Astrocyte (in vitro differentiated cells and primary cell): ENCODE results near the gene KDR. TPM values are rescaled to one million over a fixed set of nuclear protein-coding genes. Genes with fewer than 3 reads are reported as not detected.

Experiments
- DNase-seq: peaks from one replicate; pipeline ENCODE4 v3.0.0-alpha.2; 2010; ENCODE audit warnings: low read depth
- FAIRE-seq: peaks from 2 replicates; lab custom pipeline; 2011; peaks lifted over from hg19 to GRCh38; lab: Jason Lieb, UNC
- H2AFZ ChIP-seq: 2 replicates; pipeline ENCODE4 v1.6.0; 2012; ENCODE audit warnings: low read depth, low read length, inconsistent platforms
- H3K27ac ChIP-seq: 2 replicates; pipeline ENCODE4 v1.5.1; 2011; ENCODE audit warnings: low read depth, low read length, inconsistent platforms
- H3K27me3 ChIP-seq: 2 replicates; pipeline ENCODE4 v1.6.0; 2011; ENCODE audit warnings: low read length, inconsistent platforms; ENCODE audit not compliant: insufficient read depth
- H3K36me3 ChIP-seq: 2 replicates; pipeline ENCODE4 v1.5.1; 2011; ENCODE audit warnings: low read length, inconsistent platforms; ENCODE audit not compliant: insufficient read depth
- H3K4me1 ChIP-seq: 2 replicates; pipeline ENCODE4 v1.5.1; 2011; ENCODE audit warnings: low read length, inconsistent platforms; ENCODE audit not compliant: insufficient read depth
- H3K4me2 ChIP-seq: 2 replicates; pipeline ENCODE4 v1.6.0; 2012; ENCODE audit warnings: low read length, inconsistent platforms
- H3K4me3 ChIP-seq: 2 replicates; pipeline ENCODE4 v1.5.1; 2011; ENCODE audit warnings: low read depth, mild to moderate bottlenecking, low read length, inconsistent platforms; ENCODE audit not compliant: insufficient read depth
- H3K79me2 ChIP-seq: 2 replicates; pipeline ENCODE4 v1.6.0; 2012; ENCODE audit warnings: mild to moderate bottlenecking, low read length, inconsistent platforms; ENCODE audit not compliant: insufficient read depth
- H3K9ac ChIP-seq: 2 replicates; pipeline ENCODE4 v1.6.0; 2012; ENCODE audit warnings: mild to moderate bottlenecking, low read length, inconsistent platforms
- H3K9me3 ChIP-seq: 2 replicates; pipeline ENCODE4 v1.5.1; 2012; ENCODE audit warnings: low read depth, mild to moderate bottlenecking, low read length, inconsistent platforms; ENCODE audit not compliant: insufficient read depth
- H4K20me1 ChIP-seq: 2 replicates; pipeline ENCODE4 v1.6.0; 2012; ENCODE audit warnings: low read length, inconsistent platforms; ENCODE audit not compliant: insufficient read depth
- H3K27ac Mint-ChIP-seq: one replicate; pipeline ENCODE4 v1.8.0; 2021; ENCODE audit warnings: mild to moderate bottlenecking, mixed read lengths; ENCODE audit not compliant: unreplicated experiment
- H3K27me3 Mint-ChIP-seq: one replicate; pipeline ENCODE4 v1.8.0; 2021; ENCODE audit warnings: low read depth, mixed read lengths; ENCODE audit not compliant: unreplicated experiment
- H3K36me3 Mint-ChIP-seq: one replicate; pipeline ENCODE4 v1.8.0; 2021; ENCODE audit warnings: low read depth, mixed read lengths; ENCODE audit not compliant: unreplicated experiment
- H3K4me1 Mint-ChIP-seq: one replicate; pipeline ENCODE4 v1.8.0; 2021; ENCODE audit warnings: low read depth, mixed read lengths; ENCODE audit not compliant: unreplicated experiment
- H3K4me3 Mint-ChIP-seq: one replicate; pipeline ENCODE4 v1.8.0; 2021; ENCODE audit warnings: mild to moderate bottlenecking, moderate library complexity, mixed read lengths; ENCODE audit not compliant: unreplicated experiment
- H3K9me3 Mint-ChIP-seq: one replicate; pipeline ENCODE4 v1.8.0; 2021; ENCODE audit warnings: mild to moderate bottlenecking, mixed read lengths; ENCODE audit not compliant: unreplicated experiment
- EZH2 ChIP-seq: IDR thresholded peaks from 2 replicates; pipeline ENCODE4 v1.6.1; 2012; ENCODE audit warnings: mild to moderate bottlenecking, low read length, inconsistent platforms; ENCODE audit not compliant: insufficient read depth
- total RNA-seq: library from RNA; stranded (reverse); gene quantifications from 2 replicates; pipeline ENCODE4 v1.2.1, GENCODE V29; 2021
- TF ChIP-seq, protein P1 (sequence below): IDR thresholded peaks from 2 replicates; pipeline ENCODE4 v1.5.1; 2011; ENCODE audit warnings: low read depth, mild to moderate bottlenecking, inconsistent platforms, low read length, moderate library complexity; ENCODE audit not compliant: insufficient read depth

KDR gene
- total RNA-seq, 1 donor from 2014 or later, result 2.5 TPM

DNA sequence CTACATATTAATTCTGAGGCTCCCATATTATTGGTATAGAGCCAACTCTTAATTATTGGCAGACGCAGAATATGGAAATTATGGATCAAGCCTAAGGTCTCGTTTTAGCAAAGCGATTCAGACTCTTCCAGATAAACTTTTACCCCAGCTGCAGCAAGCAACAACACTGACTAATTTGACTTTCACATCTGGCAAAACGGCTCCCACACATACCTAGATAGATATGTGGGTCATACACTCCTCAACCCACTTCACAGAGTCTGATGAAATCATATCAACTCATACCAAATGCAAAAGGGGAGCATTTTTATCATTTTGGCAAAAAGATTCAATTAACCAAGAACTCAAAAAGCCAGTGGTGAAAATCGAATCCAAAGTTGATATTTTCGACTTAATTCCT is 36.3 kb upstream of the KDR start:
- H3K27me3 ChIP-seq, result no peaks in the 10 kb centered on the region
- DNase-seq, result no peak
- no peak overlapping the region for H3K4me3 ChIP-seq
- H3K36me3 ChIP-seq, result no peaks in the 10 kb centered on the region
- Mint-ChIP-seq H3K27ac (no peak overlapping the region), H3K27me3 (no peaks in the 10 kb centered on the region), H3K4me1 (no peaks in the 10 kb centered on the region), H3K4me3 (no peak overlapping the region), H3K36me3 (no peaks in the 10 kb centered on the region), H3K9me3 (peaks cover 3% of the 10 kb centered on the region)
- H3K4me2 ChIP-seq, result no peak overlapping the region
- no peak overlapping the region for H3K9ac ChIP-seq
- H3K27ac ChIP-seq, result no peak overlapping the region
- no peak overlapping the region for H2AFZ ChIP-seq
- H4K20me1 ChIP-seq, result no peaks in the 10 kb centered on the region
- no peaks in the 10 kb centered on the region for H3K79me2 ChIP-seq
- no peak for FAIRE-seq
- no peaks in the 10 kb centered on the region for H3K9me3 ChIP-seq
- TF ChIP-seq EZH2, result no peak
- TF ChIP-seq, protein P1, sequence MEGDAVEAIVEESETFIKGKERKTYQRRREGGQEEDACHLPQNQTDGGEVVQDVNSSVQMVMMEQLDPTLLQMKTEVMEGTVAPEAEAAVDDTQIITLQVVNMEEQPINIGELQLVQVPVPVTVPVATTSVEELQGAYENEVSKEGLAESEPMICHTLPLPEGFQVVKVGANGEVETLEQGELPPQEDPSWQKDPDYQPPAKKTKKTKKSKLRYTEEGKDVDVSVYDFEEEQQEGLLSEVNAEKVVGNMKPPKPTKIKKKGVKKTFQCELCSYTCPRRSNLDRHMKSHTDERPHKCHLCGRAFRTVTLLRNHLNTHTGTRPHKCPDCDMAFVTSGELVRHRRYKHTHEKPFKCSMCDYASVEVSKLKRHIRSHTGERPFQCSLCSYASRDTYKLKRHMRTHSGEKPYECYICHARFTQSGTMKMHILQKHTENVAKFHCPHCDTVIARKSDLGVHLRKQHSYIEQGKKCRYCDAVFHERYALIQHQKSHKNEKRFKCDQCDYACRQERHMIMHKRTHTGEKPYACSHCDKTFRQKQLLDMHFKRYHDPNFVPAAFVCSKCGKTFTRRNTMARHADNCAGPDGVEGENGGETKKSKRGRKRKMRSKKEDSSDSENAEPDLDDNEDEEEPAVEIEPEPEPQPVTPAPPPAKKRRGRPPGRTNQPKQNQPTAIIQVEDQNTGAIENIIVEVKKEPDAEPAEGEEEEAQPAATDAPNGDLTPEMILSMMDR, result no peak
- H3K4me1 ChIP-seq, result no peaks in the 10 kb centered on the region

DNA sequence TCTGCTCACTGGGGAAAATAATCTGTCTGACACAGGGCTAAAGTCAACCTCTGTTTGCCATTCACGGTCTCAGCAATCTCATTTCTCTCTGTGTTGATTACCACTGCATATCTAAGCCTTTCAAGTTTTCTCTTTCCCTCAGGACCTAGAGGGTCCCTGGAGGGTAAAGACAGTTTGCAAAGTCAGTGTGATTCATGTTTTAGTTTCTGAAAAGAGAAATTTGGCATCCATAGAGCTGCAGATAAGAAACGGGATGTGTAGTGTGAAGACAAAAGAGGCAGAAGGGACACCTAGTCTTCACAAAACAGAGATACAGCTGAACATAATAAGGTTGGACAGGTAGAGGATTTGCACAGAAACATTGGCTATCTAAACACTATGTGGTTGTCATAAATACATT is 34.5 kb upstream of the KDR start:
- peak overlapping the region; percentile 34 for H2AFZ ChIP-seq
- no peak overlapping the region for H3K9ac ChIP-seq
- no peaks in the 10 kb centered on the region for H3K4me1 ChIP-seq
- no peaks in the 10 kb centered on the region for H3K9me3 ChIP-seq
- FAIRE-seq, result no peak
- H3K27ac Mint-ChIP-seq, result no peak overlapping the region
- no peak for DNase-seq
- no peak overlapping the region for H3K4me3 ChIP-seq
- no peak overlapping the region for H3K4me3 Mint-ChIP-seq
- H3K27me3 Mint-ChIP-seq, result no peaks in the 10 kb centered on the region
- H3K9me3 Mint-ChIP-seq, result no peaks in the 10 kb centered on the region
- no peaks in the 10 kb centered on the region for H3K4me1 Mint-ChIP-seq
- H3K27me3 ChIP-seq, result no peaks in the 10 kb centered on the region
- TF ChIP-seq, protein P1, result no peak
- no peak for TF ChIP-seq EZH2
- H3K36me3 Mint-ChIP-seq, result no peaks in the 10 kb centered on the region
- H4K20me1 ChIP-seq, result no peaks in the 10 kb centered on the region
- no peak overlapping the region for H3K27ac ChIP-seq
- H3K4me2 ChIP-seq, result peak overlapping the region; percentile 34
- H3K36me3 ChIP-seq, result no peaks in the 10 kb centered on the region
- H3K79me2 ChIP-seq, result no peaks in the 10 kb centered on the region

GRCh38 chr4:55158957-55159356 is 33.6 kb upstream of the KDR start:
- no peak for DNase-seq

More at GRCh38 chr4:55158957-55159356, 33.6 kb upstream of the KDR start:
- H3K9ac ChIP-seq, result no peak overlapping the region
- no peaks in the 10 kb centered on the region for H3K36me3 ChIP-seq
- no peaks in the 10 kb centered on the region for H4K20me1 ChIP-seq
- no peaks in the 10 kb centered on the region for H3K27me3 ChIP-seq
- H3K4me1 ChIP-seq, result no peaks in the 10 kb centered on the region
- no peaks in the 10 kb centered on the region for H3K27me3 Mint-ChIP-seq
- H3K9me3 Mint-ChIP-seq, result no peaks in the 10 kb centered on the region
- no peaks in the 10 kb centered on the region for H3K36me3 Mint-ChIP-seq
- H3K4me3 ChIP-seq, result no peak overlapping the region
- no peak overlapping the region for H2AFZ ChIP-seq
- H3K4me3 Mint-ChIP-seq, result no peak overlapping the region
- H3K27ac Mint-ChIP-seq, result no peak overlapping the region
- no peak overlapping the region for H3K4me2 ChIP-seq
- H3K27ac ChIP-seq, result no peak overlapping the region
- no peaks in the 10 kb centered on the region for H3K9me3 ChIP-seq
- TF ChIP-seq, protein P1, result peak; percentile 21
- no peak for TF ChIP-seq EZH2
- no peaks in the 10 kb centered on the region for H3K4me1 Mint-ChIP-seq
- H3K79me2 ChIP-seq, result no peaks in the 10 kb centered on the region
- no peak for FAIRE-seq
